ENCODE data around the gene EIF2A. TPM values are rescaled to one million over a fixed set of nuclear protein-coding genes. Genes with fewer than 3 reads are reported as not detected.

EIF2A gene
- polyA plus RNA-seq, 1 of the 3 experiments (the other 2 are of a cell fraction) = 67.0 TPM

DNA sequence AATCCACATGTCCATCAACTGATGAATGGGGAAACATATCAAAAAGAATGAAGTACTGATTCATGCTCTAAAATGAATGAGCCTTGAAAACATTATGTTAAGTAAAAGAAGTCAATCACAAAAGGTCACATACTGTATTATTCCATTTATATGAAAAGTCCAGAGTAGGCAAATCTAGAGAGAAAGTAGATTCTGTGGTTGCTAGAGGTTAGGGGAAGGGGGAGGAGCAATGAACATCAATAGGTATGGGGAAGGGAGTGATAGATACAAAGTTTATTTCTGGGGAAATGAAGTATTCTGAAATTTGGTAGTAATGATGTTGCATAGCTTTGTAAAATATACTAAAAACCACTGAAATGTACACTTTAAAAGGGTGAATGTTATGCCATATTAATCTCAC, 14.8 kb upstream of the EIF2A start (continued):
- TF ChIP-seq, protein P1, sequence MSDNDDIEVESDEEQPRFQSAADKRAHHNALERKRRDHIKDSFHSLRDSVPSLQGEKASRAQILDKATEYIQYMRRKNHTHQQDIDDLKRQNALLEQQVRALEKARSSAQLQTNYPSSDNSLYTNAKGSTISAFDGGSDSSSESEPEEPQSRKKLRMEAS (IDR thresholded peaks at IDR 0.05; ENCODE audit: low read depth) = no peak
- no peak for TF ChIP-seq FOXM1 (IDR thresholded peaks at IDR 0.05; ENCODE audit: low read depth)
- no peak for TF ChIP-seq FOXJ3 (CRISPR knock-in tag; IDR thresholded peaks at IDR 0.05)
- TF ChIP-seq USF2 (IDR thresholded peaks at IDR 0.05; ENCODE audit: borderline replicate concordance, low read depth, low read length) = no peak
- no peak for TF ChIP-seq NFIC (IDR thresholded peaks at IDR 0.05; ENCODE audit: borderline replicate concordance)
- no peak for TF ChIP-seq RAD21 (IDR thresholded peaks at IDR 0.05; ENCODE audit: low read length)
- no peak for TF ChIP-seq YY1 (IDR thresholded peaks at IDR 0.05; ENCODE audit: low read depth)

- ChIA-PET POLR2A (no interaction called here), CTCF (interaction anchor here (0.6 kb wide), 1 partner anchor 209 kb away, joined by 3 read pairs; no protein-coding TSS in a partner anchor)
- no peak for TF ChIP-seq ELF1 (IDR thresholded peaks at IDR 0.05)
- TF ChIP-seq, protein P2, sequence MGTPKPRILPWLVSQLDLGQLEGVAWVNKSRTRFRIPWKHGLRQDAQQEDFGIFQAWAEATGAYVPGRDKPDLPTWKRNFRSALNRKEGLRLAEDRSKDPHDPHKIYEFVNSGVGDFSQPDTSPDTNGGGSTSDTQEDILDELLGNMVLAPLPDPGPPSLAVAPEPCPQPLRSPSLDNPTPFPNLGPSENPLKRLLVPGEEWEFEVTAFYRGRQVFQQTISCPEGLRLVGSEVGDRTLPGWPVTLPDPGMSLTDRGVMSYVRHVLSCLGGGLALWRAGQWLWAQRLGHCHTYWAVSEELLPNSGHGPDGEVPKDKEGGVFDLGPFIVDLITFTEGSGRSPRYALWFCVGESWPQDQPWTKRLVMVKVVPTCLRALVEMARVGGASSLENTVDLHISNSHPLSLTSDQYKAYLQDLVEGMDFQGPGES (IDR thresholded peaks at IDR 0.05; ENCODE audit: low read depth, low read length) = no peak
- no peak for TF ChIP-seq NFIC (IDR thresholded peaks at IDR 0.05; ENCODE audit: borderline replicate concordance)
- no peak for TF ChIP-seq EP300 (IDR thresholded peaks at IDR 0.05; ENCODE audit: borderline replicate concordance in 1 of 2, low read depth in 1 of 2, low read length in 1 of 2)
- TF ChIP-seq USF2 (IDR thresholded peaks at IDR 0.05; ENCODE audit: borderline replicate concordance, low read depth, low read length) = no peak
- no peak for TF ChIP-seq TEAD4 (IDR thresholded peaks at IDR 0.05; ENCODE audit: borderline replicate concordance, insufficient read depth)
- TF ChIP-seq EZH2phosphoT487 (IDR thresholded peaks at IDR 0.05; ENCODE audit: borderline replicate concordance, low read depth) = no peak
- TF ChIP-seq NRF1 (IDR thresholded peaks at IDR 0.05; ENCODE audit: low read depth, low read length) = no peak
- TF ChIP-seq, protein P1 (IDR thresholded peaks at IDR 0.05; ENCODE audit: low read depth) = no peak
Measured at GRCh38 chr3:150535204-150535603, 11.4 kb upstream of the EIF2A start.

More at GRCh38 chr3:150535204-150535603, 11.4 kb upstream of the EIF2A start:
- no peaks in the 10 kb centered on the region for H3F3A ChIP-seq (replicated peaks; ENCODE audit: insufficient read depth)
- peaks cover 0 to 4% of the 10 kb centered on the region in 2 experiments for H3K36me3 ChIP-seq (replicated peaks in 1 of 2; ENCODE audit: control insufficient read depth in 1 of 2, insufficient read depth in 2 of 2, low read length in 1 of 2)
- 55% methylated on average over 4 of the region's 4 CpGs for WGBS (ENCODE audit: low lambda C conversion rate)
- no peaks in the 10 kb centered on the region for H3K9me3 ChIP-seq
- H3K9me2 ChIP-seq = no peaks in the 10 kb centered on the region
- H3K27me3 ChIP-seq (ENCODE audit: insufficient read depth) = no peaks in the 10 kb centered on the region
- DNase-seq = no peak
- no peaks in the 10 kb centered on the region for H4K20me1 ChIP-seq (ENCODE audit: insufficient read depth)
- H3K4me3 ChIP-seq (ENCODE audit: low read depth in 2 of 2, low read length in 1 of 2) = no peak overlapping the region
- H3K9ac ChIP-seq = no peak overlapping the region
- H3K4me2 ChIP-seq = no peak overlapping the region
- no peaks in the 10 kb centered on the region for H3K4me1 ChIP-seq (ENCODE audit: control insufficient read depth in 1 of 2, insufficient read depth in 2 of 2, low read depth in 1 of 2, low read length in 1 of 2)
- H2AFZ ChIP-seq (ENCODE audit: low read depth) = no peak overlapping the region
- H3K27ac ChIP-seq (ENCODE audit: low read depth in 2 of 2, low read length in 1 of 2) = no peak overlapping the region
- no peaks in the 10 kb centered on the region for H3K79me2 ChIP-seq (ENCODE audit: insufficient read depth)

All from SK-N-SH (cell line).